CD8-positive, alpha-beta memory T cell (primary cell): ENCODE data around the gene PABPC1L2A. TPM values are rescaled to one million over a fixed set of nuclear protein-coding genes. Genes with fewer than 3 reads are reported as not detected.
"Not testable (repeated sequence)": the region's sequence is repeated elsewhere in the genome, so short reads cannot be mapped to it uniquely, and the experiment has no call there.

Experiments used
- CTCF ChIA-PET: fragments of 350-600 bp; sonication (Branson Sonifier 250); formaldehyde crosslinking; loops from one replicate; lab custom pipeline; 2021; ENCODE audit warnings: antibody characterized with exemption; lab: Charles Lee
- POLR2A ChIA-PET: fragments of 350-600 bp; sonication (Branson Sonifier 250); formaldehyde crosslinking; loops from one replicate; lab custom pipeline; 2021; ENCODE audit warnings: antibody characterized with exemption; lab: Charles Lee
- DNase-seq, 5 donors: peaks; one replicate each; pipeline versions ENCODE4 v3.0.0 to v3.0.0-alpha.2; 2020 to 2022; ENCODE audit warnings: mixed read lengths in 1 of 5
- H3K27ac ChIP-seq: one replicate; pipeline ENCODE4 v1.7.0; 2013; ENCODE audit warnings: low read depth, mild to moderate bottlenecking, low read length, moderate library complexity
- H3K27me3 ChIP-seq: 2 replicates; pipeline ENCODE4 v1.7.0; 2013; ENCODE audit warnings: low read length, mild to moderate bottlenecking; ENCODE audit not compliant: insufficient read depth, poor library complexity, severe bottlenecking
- H3K36me3 ChIP-seq: 2 replicates; pipeline ENCODE4 v1.7.0; 2013; ENCODE audit warnings: mild to moderate bottlenecking, low read length, moderate library complexity; ENCODE audit not compliant: insufficient read depth
- H3K4me1 ChIP-seq: 2 replicates; pipeline ENCODE4 v1.7.0; 2013; ENCODE audit warnings: mild to moderate bottlenecking, low read length, moderate library complexity; ENCODE audit not compliant: insufficient read depth
- H3K4me3 ChIP-seq: 2 replicates; pipeline ENCODE4 v1.7.0; 2013; ENCODE audit warnings: mild to moderate bottlenecking, low read length
- H3K9me3 ChIP-seq: 2 replicates; pipeline ENCODE4 v1.7.0; 2013; ENCODE audit warnings: mild to moderate bottlenecking, low read length
- H3K27ac Mint-ChIP-seq, 8 donors: one replicate each; pipeline ENCODE4 v1.8.0; 2020 to 2021; ENCODE audit warnings: mixed read lengths in 8 of 8, mild to moderate bottlenecking in 6 of 8, inconsistent platforms in 3 of 8, moderate library complexity in 3 of 8
- H3K27me3 Mint-ChIP-seq, 2 donors: one replicate each; pipeline ENCODE4 v1.8.0; 2020 to 2021; ENCODE audit warnings: mixed read lengths in 2 of 2, mild to moderate bottlenecking in 1 of 2, moderate library complexity in 1 of 2
- H3K36me3 Mint-ChIP-seq, 3 donors: one replicate each; pipeline ENCODE4 v1.8.0; 2020 to 2021; ENCODE audit warnings: mixed read lengths in 3 of 3, inconsistent platforms in 1 of 3, mild to moderate bottlenecking in 1 of 3
- H3K4me1 Mint-ChIP-seq, 3 donors: one replicate each; pipeline ENCODE4 v1.8.0; 2020 to 2021; ENCODE audit warnings: mixed read lengths in 3 of 3, inconsistent platforms in 1 of 3, mild to moderate bottlenecking in 1 of 3
- H3K4me3 Mint-ChIP-seq, 7 donors: one replicate each; pipeline ENCODE4 v1.8.0; 2020 to 2021; ENCODE audit warnings: mixed read lengths in 7 of 7, mild to moderate bottlenecking in 6 of 7, moderate library complexity in 4 of 7, inconsistent platforms in 2 of 7
- H3K9me3 Mint-ChIP-seq, 5 donors: one replicate each; pipeline ENCODE4 v1.8.0; 2020 to 2022; ENCODE audit warnings: mixed read lengths in 5 of 5, mild to moderate bottlenecking in 3 of 5, moderate library complexity in 2 of 5, inconsistent platforms in 1 of 5
- polyA plus RNA-seq: library from polyadenylated mRNA; unstranded; fragments of 300-500 nt; fragmentation: Illumina TruSeq; gene quantifications from one replicate; pipeline ENCODE4 v1.2.3, GENCODE V29; 2021
- total RNA-seq, 2 experiments: library from RNA; stranded (reverse); gene quantifications; one replicate each; pipeline ENCODE4 v1.2.3, GENCODE V29; 2021

The PABPC1L2A gene
- not detected for total RNA-seq
- not detected for polyA plus RNA-seq

DNA sequence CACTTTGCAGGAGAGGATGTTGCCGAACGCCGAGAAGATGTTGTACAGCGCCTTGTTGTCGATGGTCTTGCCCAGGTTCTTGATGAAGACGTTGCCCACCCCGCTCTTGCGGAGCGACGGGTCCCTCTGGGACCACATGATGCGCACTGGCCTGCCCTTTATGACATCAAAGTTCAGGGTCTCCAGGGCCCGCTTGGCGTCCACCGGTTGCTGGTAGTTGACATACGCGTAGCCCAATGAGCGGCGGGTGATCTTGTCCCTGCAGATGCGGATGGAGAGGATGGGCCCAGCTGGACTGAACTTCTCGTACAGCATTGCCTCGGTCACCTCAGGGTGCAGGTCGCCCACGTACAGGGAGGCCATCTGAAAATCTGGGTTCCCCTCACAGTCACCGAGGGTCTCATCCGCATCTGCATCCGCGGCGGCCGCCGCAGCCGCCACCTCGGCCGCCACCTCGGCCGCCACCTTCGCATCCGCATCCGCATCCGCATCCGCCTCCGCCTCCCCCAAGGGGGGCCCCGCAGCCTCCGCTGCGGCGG is at the start of gene PABPC1L2A:
TSS of gene PABPC1L2A (minus strand) at position 489 of the 539 bp plus-strand sequence. CDS start at position 363, 126 bp downstream.
- not testable (repeated sequence) for H3K27me3 ChIP-seq, H3K4me1 Mint-ChIP-seq

DNA sequence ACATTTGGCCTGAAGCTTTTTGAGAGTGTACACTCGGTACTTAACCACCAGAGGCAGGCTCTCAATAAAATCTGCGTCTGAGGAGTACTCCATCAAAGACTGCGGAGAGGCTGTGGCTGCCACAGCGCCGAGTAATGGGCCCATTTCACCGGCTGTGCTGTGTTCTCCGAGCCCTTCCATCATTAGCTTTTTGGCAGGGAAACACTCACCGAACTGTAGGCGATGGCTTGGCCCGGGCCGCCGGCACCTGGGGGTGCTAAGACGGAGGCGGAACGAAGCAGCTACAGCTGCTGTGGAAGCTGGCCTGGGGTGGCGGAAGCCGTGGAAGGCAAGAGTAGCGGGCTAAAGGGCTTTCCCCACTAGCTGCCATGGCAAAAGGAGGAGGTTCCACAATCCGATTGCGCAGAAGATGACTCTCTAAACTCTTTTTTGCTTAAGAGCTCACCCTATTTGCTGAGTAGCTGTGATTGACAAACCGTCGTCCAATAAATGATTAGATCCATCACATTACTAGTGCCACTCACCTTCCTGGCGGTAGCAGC is 48.5 kb upstream of the PABPC1L2A start:
- Mint-ChIP-seq H3K4me1 (no peaks in the 10 kb centered on the region), H3K27ac (no peak overlapping the region), H3K36me3 (peaks cover 0 to 3% (median 0%) of the 10 kb centered on the region in 3 donors), H3K27me3 (peaks cover 6 to 15% of the 10 kb centered on the region in 2 donors), H3K9me3 (peaks cover 0 to 3% (median 0%) of the 10 kb centered on the region in 5 donors), H3K4me3 (peak overlapping the region in 2 of 7 donors; percentile 17 to 66)
- Histone ChIP-seq H3K9me3 (no peaks in the 10 kb centered on the region), H3K4me3 (no peak overlapping the region), H3K4me1 (no peaks in the 10 kb centered on the region), H3K27ac (no peak overlapping the region), H3K27me3 (no peaks in the 10 kb centered on the region), H3K36me3 (no peaks in the 10 kb centered on the region)
- POLR2A ChIA-PET, result no interaction called here
- DNase-seq, result peak in 1 of 5 donors; percentile 1
- CTCF ChIA-PET, result no interaction called here

More for the DNA sequence above, at the start of gene PABPC1L2A:
- H3K36me3 ChIP-seq, CTCF ChIA-PET, H3K36me3 Mint-ChIP-seq, DNase-seq, H3K27ac ChIP-seq, H3K9me3 Mint-ChIP-seq, POLR2A ChIA-PET, H3K9me3 ChIP-seq, H3K27ac Mint-ChIP-seq, H3K4me1 ChIP-seq, H3K4me3 Mint-ChIP-seq, H3K4me3 ChIP-seq, H3K27me3 Mint-ChIP-seq: not testable (repeated sequence)

DNA sequence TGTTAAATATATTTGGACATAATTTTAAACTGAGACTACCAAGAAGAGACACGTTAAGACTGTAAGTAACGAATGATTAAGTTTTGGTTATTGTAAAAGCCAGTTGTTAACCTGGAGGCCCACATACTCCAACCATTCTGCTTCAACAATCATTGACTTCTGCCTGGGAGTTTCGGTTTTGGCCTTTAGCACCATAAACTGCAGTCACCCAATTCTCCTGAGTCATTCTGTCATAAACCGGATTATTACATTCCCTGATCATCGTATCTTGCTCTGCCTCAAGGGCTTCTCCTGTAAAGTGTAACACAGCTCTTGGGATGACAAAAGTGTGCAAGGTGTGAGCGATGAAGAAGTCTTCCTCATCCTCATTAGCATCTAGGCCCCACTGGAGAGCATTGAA is 46.9 kb upstream of the PABPC1L2A start:
- DNase-seq, result no peak
- H3K36me3 ChIP-seq, result no peaks in the 10 kb centered on the region
- H3K4me3 ChIP-seq, result no peak overlapping the region
- no peaks in the 10 kb centered on the region for H3K27me3 ChIP-seq
- H3K9me3 ChIP-seq, result no peaks in the 10 kb centered on the region
- ChIA-PET CTCF (no interaction called here), POLR2A (no interaction called here)
- Mint-ChIP-seq H3K4me3 (no peak overlapping the region), H3K27me3 (peaks cover 6 to 10% of the 10 kb centered on the region in 2 donors), H3K27ac (no peak overlapping the region), H3K36me3 (peaks cover 0 to 3% (median 0%) of the 10 kb centered on the region in 3 donors), H3K4me1 (no peaks in the 10 kb centered on the region), H3K9me3 (peaks cover 0 to 3% (median 0%) of the 10 kb centered on the region in 5 donors)
- no peaks in the 10 kb centered on the region for H3K4me1 ChIP-seq
- no peak overlapping the region for H3K27ac ChIP-seq

DNA sequence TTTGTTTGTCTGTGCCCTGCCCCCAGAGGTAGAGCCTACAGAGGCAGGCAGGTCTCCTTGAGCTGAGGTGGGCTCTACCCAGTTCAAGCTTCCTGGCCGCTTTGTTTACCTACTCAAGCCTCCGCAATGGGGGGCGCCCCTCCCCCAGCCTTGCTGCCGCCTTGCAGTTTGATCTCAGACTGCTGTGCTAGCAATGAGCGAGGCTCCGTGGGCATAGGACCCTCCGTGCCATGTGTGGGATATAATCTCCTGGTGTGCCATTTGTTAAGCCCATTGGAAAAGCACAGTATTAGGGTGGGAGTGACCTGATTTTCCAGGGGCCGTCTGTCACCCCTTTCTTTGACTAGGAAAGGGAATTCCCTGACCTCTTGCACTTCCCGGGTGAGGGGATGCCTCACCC is 20.2 kb upstream of the PABPC1L2A start:
- POLR2A ChIA-PET, H3K4me1 ChIP-seq, H3K9me3 ChIP-seq, H3K4me3 Mint-ChIP-seq, H3K27ac ChIP-seq, H3K4me3 ChIP-seq, H3K27me3 ChIP-seq, DNase-seq, CTCF ChIA-PET, H3K36me3 ChIP-seq, H3K27ac Mint-ChIP-seq, H3K4me1 Mint-ChIP-seq, H3K9me3 Mint-ChIP-seq, H3K36me3 Mint-ChIP-seq: not testable (repeated sequence)
- peaks cover 6 to 10% of the 10 kb centered on the region in 2 donors for H3K27me3 Mint-ChIP-seq

DNA sequence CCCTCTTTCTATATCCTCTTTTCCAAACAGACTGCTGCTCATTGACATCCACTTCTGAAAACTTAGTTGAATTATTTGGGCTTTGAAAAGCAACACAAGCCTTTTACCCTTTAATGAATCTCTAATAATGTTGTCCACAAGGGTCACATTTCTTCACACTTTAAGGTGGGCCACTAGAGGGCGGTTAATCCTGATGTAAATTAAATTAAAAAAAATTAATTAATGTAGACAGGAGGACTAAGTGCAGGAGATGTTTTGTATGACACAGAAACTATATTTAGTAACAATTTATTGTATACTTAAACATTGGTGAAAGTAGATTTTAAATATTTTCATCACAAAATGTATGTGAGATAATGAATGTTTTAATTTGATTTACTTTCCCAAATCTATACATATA is 7.5 kb upstream of the PABPC1L2A start:
- H3K4me3 ChIP-seq, H3K4me3 Mint-ChIP-seq, H3K27me3 Mint-ChIP-seq, H3K4me1 ChIP-seq, H3K36me3 Mint-ChIP-seq, DNase-seq, H3K27ac Mint-ChIP-seq, H3K9me3 ChIP-seq, POLR2A ChIA-PET, CTCF ChIA-PET, H3K36me3 ChIP-seq, H3K27me3 ChIP-seq, H3K4me1 Mint-ChIP-seq, H3K27ac ChIP-seq, H3K9me3 Mint-ChIP-seq: not testable (repeated sequence)

DNA sequence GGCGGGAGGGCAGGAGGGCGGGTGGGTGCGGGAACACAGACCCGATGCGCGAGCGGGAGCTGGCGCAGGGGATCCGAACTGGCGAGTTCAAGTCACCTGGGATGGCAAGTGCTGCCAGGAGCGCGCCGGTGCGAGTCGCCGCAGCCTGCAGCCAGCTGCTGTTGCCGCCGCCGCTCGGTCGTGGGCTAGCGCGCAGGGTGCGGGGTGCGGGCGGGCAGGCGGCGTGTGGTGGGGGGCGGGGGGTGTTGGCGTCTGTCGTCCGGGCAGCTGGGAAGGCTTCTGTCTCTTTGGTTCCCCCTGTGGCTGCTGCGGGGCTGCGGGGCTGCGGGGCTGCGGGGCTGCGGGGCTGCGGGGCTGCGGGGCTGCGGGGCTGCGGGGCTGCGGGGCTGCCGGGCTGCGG is 572 bp upstream of the PABPC1L2A start:
- H3K9me3 Mint-ChIP-seq, H3K27me3 Mint-ChIP-seq, POLR2A ChIA-PET, H3K27ac Mint-ChIP-seq, H3K27me3 ChIP-seq, H3K4me3 Mint-ChIP-seq, H3K36me3 ChIP-seq, DNase-seq, H3K4me3 ChIP-seq, H3K36me3 Mint-ChIP-seq, H3K4me1 Mint-ChIP-seq, CTCF ChIA-PET, H3K4me1 ChIP-seq, H3K9me3 ChIP-seq, H3K27ac ChIP-seq: not testable (repeated sequence)

DNA sequence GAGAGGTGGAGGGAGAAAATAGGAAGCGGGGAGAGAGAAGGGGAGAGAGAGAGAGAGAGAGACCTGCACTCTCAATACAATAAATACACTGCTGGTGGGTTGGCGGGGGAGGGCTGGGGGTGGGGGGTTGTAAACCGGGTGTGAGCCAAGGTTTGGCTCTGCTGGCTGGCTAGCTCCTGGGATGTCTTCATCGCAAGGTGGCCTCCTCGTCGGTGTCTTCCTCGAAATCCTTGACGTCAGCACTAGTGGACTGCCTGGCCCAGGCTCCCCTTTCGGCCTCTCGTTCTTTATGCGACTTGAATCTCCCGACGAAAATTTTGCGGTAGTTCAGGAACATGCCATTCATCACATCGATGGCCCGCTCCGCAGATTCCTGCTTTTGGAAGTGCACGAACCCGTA is 715 bp downstream of the PABPC1L2A start:
- H3K27ac Mint-ChIP-seq, H3K27me3 ChIP-seq, H3K4me1 Mint-ChIP-seq, H3K9me3 ChIP-seq, H3K4me1 ChIP-seq, CTCF ChIA-PET, DNase-seq, H3K36me3 Mint-ChIP-seq, H3K27ac ChIP-seq, H3K36me3 ChIP-seq, H3K4me3 ChIP-seq, H3K9me3 Mint-ChIP-seq, H3K4me3 Mint-ChIP-seq, POLR2A ChIA-PET: not testable (repeated sequence)
- peaks cover 8 to 14% of the 10 kb centered on the region in 2 donors for H3K27me3 Mint-ChIP-seq

DNA sequence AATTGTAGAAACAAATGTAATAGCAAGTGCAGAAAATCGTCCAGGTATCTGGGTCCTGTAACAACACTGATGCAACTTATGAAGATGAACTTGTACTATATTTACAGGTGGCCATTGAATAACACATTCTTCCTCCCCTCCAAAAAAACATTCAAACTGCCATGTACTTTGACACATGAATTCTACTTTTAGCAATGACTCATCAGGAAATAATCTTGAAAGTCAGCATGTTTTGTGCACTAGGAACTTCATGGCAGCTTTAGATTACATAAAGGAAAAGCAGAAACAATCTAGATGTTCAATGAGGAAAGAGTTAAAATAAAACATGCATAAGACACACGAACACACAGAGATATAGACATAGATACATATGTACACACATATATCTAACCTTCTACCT is 2.5 kb downstream of the PABPC1L2A start:
- H3K4me1 ChIP-seq, result no peaks in the 10 kb centered on the region
- no peaks in the 10 kb centered on the region for H3K9me3 Mint-ChIP-seq
- H3K36me3 Mint-ChIP-seq, result no peaks in the 10 kb centered on the region
- H3K36me3 ChIP-seq, result no peaks in the 10 kb centered on the region
- H3K4me3 Mint-ChIP-seq, result no peak overlapping the region
- H3K27ac ChIP-seq, result no peak overlapping the region
- peak overlapping the region in 1 of 8 donors; percentile 29 for H3K27ac Mint-ChIP-seq
- DNase-seq, result no peak
- no peaks in the 10 kb centered on the region for H3K27me3 ChIP-seq
- no peaks in the 10 kb centered on the region for H3K9me3 ChIP-seq
- CTCF ChIA-PET, result no interaction called here
- H3K4me1 Mint-ChIP-seq, result no peaks in the 10 kb centered on the region
- no peak overlapping the region for H3K4me3 ChIP-seq
- peaks cover 9 to 18% of the 10 kb centered on the region in 2 donors for H3K27me3 Mint-ChIP-seq
- POLR2A ChIA-PET, result no interaction called here
